Right atrium auricular region (tissue), 2 donors: ENCODE data around the gene IKZF1. TPM values are rescaled to one million over a fixed set of nuclear protein-coding genes. Genes with fewer than 3 reads are reported as not detected.

Experiments
- DNase-seq: peaks from one replicate; pipeline ENCODE4 v3.0.0-alpha.2; 2019; ENCODE audit warnings: low spot score
- H3K27ac ChIP-seq, 2 donors: fragments of 200-600 bp; sonication (generic); 1 replicate in 1 of 2; 2 replicates in 1 of 2; pipeline ENCODE4 v1.5.1; 2016 to 2019
- H3K27me3 ChIP-seq, 2 donors: fragments of 200-600 bp; sonication (generic); one replicate each; pipeline versions ENCODE4 v1.5.1 to v1.6.0; 2017 to 2019
- H3K36me3 ChIP-seq: fragments of 200-600 bp; sonication (generic); one replicate; pipeline ENCODE4 v1.5.1; 2016
- H3K4me1 ChIP-seq, 2 donors: fragments of 200-600 bp; sonication (generic); one replicate each; pipeline versions ENCODE4 v1.5.1 to v1.6.0; 2017 to 2019
- H3K4me3 ChIP-seq, 2 donors: fragments of 200-600 bp; sonication (generic); 1 replicate in 1 of 2; 2 replicates in 1 of 2; pipeline ENCODE4 v1.5.1; 2017 to 2019; ENCODE audit warnings: mild to moderate bottlenecking in 1 of 2, moderate library complexity in 1 of 2
- H3K9me3 ChIP-seq, 2 donors: fragments of 200-600 bp; sonication (generic); one replicate each; pipeline ENCODE4 v1.5.1; 2019
- CTCF ChIP-seq, 2 donors: fragments of 200-600 bp; sonication (generic); IDR thresholded peaks; one replicate each; pipeline ENCODE4 v1.5.1; 2019; ENCODE audit warnings: antibody characterized with exemption in 2 of 2
- total RNA-seq, 2 donors: library from RNA; depleted of rRNA; stranded (reverse); fragments of >200 nt; gene quantifications; one replicate each; pipeline ENCODE4 v1.1.0, GENCODE V29; 2016

The IKZF1 gene
- total RNA-seq, 2 donors from 2014 or later, result 1.7 to 9.7 TPM

GRCh38 chr7:50303335-50304128, 984 bp upstream of the IKZF1 start:
- no peak overlapping the region for H3K27ac ChIP-seq
- no peak for DNase-seq
- no peak for TF ChIP-seq CTCF (IDR thresholded peaks at IDR 0.05)
- peaks cover 3 to 7% of the 10 kb centered on the region in 2 donors for H3K27me3 ChIP-seq
- H3K4me1 ChIP-seq, result no peaks in the 10 kb centered on the region
- peak overlapping the region; percentile 31 to 50 for H3K4me3 ChIP-seq
- H3K36me3 ChIP-seq, result no peaks in the 10 kb centered on the region
- no peaks in the 10 kb centered on the region for H3K9me3 ChIP-seq

- H3K27ac ChIP-seq, result peak overlapping the region in 1 of 2 donors; percentile 14
- TF ChIP-seq CTCF (IDR thresholded peaks at IDR 0.05), result no peak
- H3K4me1 ChIP-seq, result no peaks in the 10 kb centered on the region
- peak overlapping the region in 1 of 2 donors; percentile 50 for H3K4me3 ChIP-seq
- H3K36me3 ChIP-seq, result no peaks in the 10 kb centered on the region
- H3K27me3 ChIP-seq, result peaks cover 3 to 7% of the 10 kb centered on the region in 2 donors
- no peak for DNase-seq
- no peaks in the 10 kb centered on the region for H3K9me3 ChIP-seq
Measured at GRCh38 chr7:50304911-50305582, 531 bp downstream of the IKZF1 start.

GRCh38 chr7:50305583-50306493, 1.3 kb downstream of the IKZF1 start:
- no peak overlapping the region for H3K27ac ChIP-seq
- no peaks in the 10 kb centered on the region for H3K4me1 ChIP-seq
- H3K36me3 ChIP-seq, result no peaks in the 10 kb centered on the region
- H3K9me3 ChIP-seq, result no peaks in the 10 kb centered on the region
- no peak for DNase-seq
- TF ChIP-seq CTCF (IDR thresholded peaks at IDR 0.05), result no peak
- H3K4me3 ChIP-seq, result peak overlapping the region in 1 of 2 donors; percentile 50
- H3K27me3 ChIP-seq, result peaks cover 3 to 7% of the 10 kb centered on the region in 2 donors

GRCh38 chr7:50306494-50307367, 2.2 kb downstream of the IKZF1 start:
- H3K4me1 ChIP-seq, result no peaks in the 10 kb centered on the region
- no peak for TF ChIP-seq CTCF (IDR thresholded peaks at IDR 0.05)
- no peaks in the 10 kb centered on the region for H3K36me3 ChIP-seq
- no peak for DNase-seq
- H3K27ac ChIP-seq, result no peak overlapping the region
- H3K4me3 ChIP-seq, result no peak overlapping the region
- peaks cover 3 to 7% of the 10 kb centered on the region in 2 donors for H3K27me3 ChIP-seq
- H3K9me3 ChIP-seq, result no peaks in the 10 kb centered on the region
